A673 (cell line): ENCODE results near the gene SPAG8. TPM values are rescaled to one million over a fixed set of nuclear protein-coding genes. Genes with fewer than 3 reads are reported as not detected.

Source experiments
- BruUV-seq: library from RNA; stranded (reverse); fragments of 400-500 nt; replicated peaks from 2 replicates; lab custom pipeline; 2021; lab: Mats Ljungman, UMichigan
- CTCF ChIA-PET: fragments of 300-600 bp; sonication (Branson Sonifier 250); formaldehyde crosslinking; loops from one replicate; lab custom pipeline; 2022; ENCODE audit warnings: antibody characterized with exemption; lab: Charles Lee
- POLR2A ChIA-PET: fragments of 300-600 bp; sonication (Branson Sonifier 250); formaldehyde crosslinking; loops from one replicate; lab custom pipeline; 2022; ENCODE audit warnings: antibody characterized with exemption; ENCODE audit not compliant: low non-redundant PET; lab: Charles Lee
- DNase-seq: peaks from one replicate; pipeline ENCODE4 v3.0.0-alpha.2; 2015; ENCODE audit warnings: low spot score
- H3K27ac ChIP-seq: fragments of 200-600 bp; sonication (generic); 2 replicates; pipeline ENCODE4 v1.5.1; 2016; ENCODE audit warnings: mixed run types, low read depth, mild to moderate bottlenecking, mixed read lengths, antibody characterized with exemption, low read length; ENCODE audit not compliant: poor library complexity, severe bottlenecking
- H3K27me3 ChIP-seq: fragments of 200-600 bp; sonication (generic); replicated peaks from 2 replicates; pipeline ENCODE4 v1.6.1; 2017; ENCODE audit warnings: mixed run types, low read depth, mild to moderate bottlenecking, mixed read lengths, antibody characterized with exemption, low read length; ENCODE audit not compliant: insufficient read depth, poor library complexity
- H3K36me3 ChIP-seq: fragments of 200-600 bp; sonication (generic); 2 replicates; pipeline ENCODE4 v1.6.1; 2016; ENCODE audit warnings: mixed run types, mild to moderate bottlenecking, mixed read lengths, antibody characterized with exemption, low read length; ENCODE audit not compliant: insufficient read depth, poor library complexity, severe bottlenecking
- H3K4me1 ChIP-seq: fragments of 200-600 bp; sonication (generic); 2 replicates; pipeline ENCODE4 v1.6.1; 2017; ENCODE audit warnings: mixed run types, mild to moderate bottlenecking, mixed read lengths, antibody characterized with exemption, low read length; ENCODE audit not compliant: insufficient read depth, poor library complexity, severe bottlenecking
- H3K4me3 ChIP-seq: fragments of 200-600 bp; sonication (generic); 2 replicates; pipeline ENCODE4 v1.5.1; 2016; ENCODE audit warnings: low read depth, mixed run types, mild to moderate bottlenecking, mixed read lengths, low read length; ENCODE audit not compliant: poor library complexity, severe bottlenecking
- H3K9me3 ChIP-seq: fragments of 200-600 bp; sonication (generic); 2 replicates; pipeline ENCODE4 v1.6.1; 2016; ENCODE audit warnings: mixed run types, low read depth, mild to moderate bottlenecking, mixed read lengths, antibody characterized with exemption, low read length; ENCODE audit not compliant: poor library complexity, severe bottlenecking
- CTCF ChIP-seq: fragments of 300-800, 200-600 bp; sonication (generic); conservative IDR thresholded peaks from 2 replicates; pipeline ENCODE4 v1.5.1; 2017; ENCODE audit warnings: low read depth, mild to moderate bottlenecking, antibody characterized with exemption, low read length, moderate library complexity, mixed read lengths
- EZH2 ChIP-seq: fragments of 200-600 bp; sonication (generic); IDR thresholded peaks from 2 replicates; pipeline ENCODE4 v1.6.1; 2017; ENCODE audit warnings: borderline replicate concordance, low read depth, mild to moderate bottlenecking, mixed read lengths, antibody characterized with exemption, low read length; ENCODE audit not compliant: poor library complexity, severe bottlenecking
- intact Hi-C: fragments of 100-400 bp; cut with micrococcal nuclease; formaldehyde crosslinking; loops from one replicate; pipeline ENCODE4 v1.10.0; 2022; ENCODE audit not compliant: unreplicated experiment
- total RNA-seq: library from RNA; stranded (reverse); gene quantifications from 2 replicates; pipeline ENCODE4 v1.2.3, GENCODE V29; 2021

SPAG8 gene
- total RNA-seq, 1 experiment from 2014 or later, result 1.4 TPM

- TF ChIP-seq EZH2 (no peak), CTCF (no peak)
- Histone ChIP-seq H3K36me3 (no peaks in the 10 kb centered on the region), H3K27ac (no peak overlapping the region), H3K9me3 (no peaks in the 10 kb centered on the region), H3K4me1 (no peaks in the 10 kb centered on the region), H3K27me3 (no peaks in the 10 kb centered on the region), H3K4me3 (no peak overlapping the region)
- intact Hi-C loops, result loop anchor here (5.0 kb wide), 1 partner anchor 41 kb away; no protein-coding TSS in a partner anchor
- no peak for DNase-seq
- ChIA-PET POLR2A (no interaction called here), CTCF (interaction anchor here (1.2 kb wide), 1 partner anchor 12 kb away, joined by 3 read pairs; no protein-coding TSS in a partner anchor)
- no TSS peak for BruUV-seq
Measured at GRCh38 chr9:35778496-35778895, 33.6 kb downstream of the SPAG8 start.

GRCh38 chr9:35776018-35776417 lies 36.0 kb downstream of the SPAG8 start:
- POLR2A ChIA-PET, result no interaction called here
- DNase-seq, result no peak
- Histone ChIP-seq H3K4me3 (no peak overlapping the region), H3K9me3 (no peaks in the 10 kb centered on the region), H3K27ac (no peak overlapping the region), H3K27me3 (no peaks in the 10 kb centered on the region), H3K36me3 (no peaks in the 10 kb centered on the region), H3K4me1 (peaks cover 10% of the 10 kb centered on the region)
- BruUV-seq, result no TSS peak
- CTCF ChIA-PET, result interaction anchor here (1.0 to 1.1 kb wide), 2 partner anchors 12 to 14 kb away, joined by 4 read pairs; no protein-coding TSS in a partner anchor
- no peak for TF ChIP-seq EZH2
- TF ChIP-seq CTCF, result no peak
- intact Hi-C loops, result loop anchor here (5.0 kb wide), 1 partner anchor 39 kb away; no protein-coding TSS in a partner anchor

- H3K36me3 ChIP-seq, result no peaks in the 10 kb centered on the region
- no peaks in the 10 kb centered on the region for H3K27me3 ChIP-seq
- intact Hi-C loops, result loop anchor here (5.0 kb wide), 1 partner anchor 38 kb away; no protein-coding TSS in a partner anchor
- H3K9me3 ChIP-seq, result no peaks in the 10 kb centered on the region
- peaks cover 10% of the 10 kb centered on the region for H3K4me1 ChIP-seq
- CTCF ChIA-PET, result interaction anchor here (0.7 to 1.1 kb wide), 3 partner anchors 13 to 19 kb away, joined by 3 to 4 read pairs (median 4); no protein-coding TSS in a partner anchor
- H3K4me3 ChIP-seq, result no peak overlapping the region
- POLR2A ChIA-PET, result no interaction called here
- no peak for DNase-seq
- no peak overlapping the region for H3K27ac ChIP-seq
- no TSS peak for BruUV-seq
- TF ChIP-seq EZH2 (no peak), CTCF (no peak)
Measured at GRCh38 chr9:35774907-35775635, 37.0 kb downstream of the SPAG8 start.
